Liver (tissue), 9 donors: ENCODE data around the gene SH2D5. TPM values are rescaled to one million over a fixed set of nuclear protein-coding genes. Genes with fewer than 3 reads are reported as not detected.

ENCODE experiments used
- DNase-seq: peaks from one replicate; pipeline ENCODE4 v3.0.0-alpha.2; 2017; ENCODE audit warnings: low spot score
- H3K27ac ChIP-seq, 2 donors: one replicate each; pipeline ENCODE4 v1.7.0; 2013; ENCODE audit warnings: inconsistent platforms in 2 of 2, low read length in 2 of 2, control low read depth in 1 of 2, low read depth in 1 of 2, mild to moderate bottlenecking in 1 of 2
- H3K27me3 ChIP-seq, 4 donors: one replicate each; pipeline versions ENCODE4 v1.6.1 to v1.7.0; 2013; ENCODE audit warnings: low read length in 3 of 4, inconsistent platforms in 1 of 4, mild to moderate bottlenecking in 1 of 4, moderate library complexity in 1 of 4; ENCODE audit not compliant: control insufficient read depth in 4 of 4, insufficient read depth in 4 of 4
- H3K36me3 ChIP-seq, 4 donors: one replicate each; pipeline versions ENCODE4 v1.6.1 to v1.7.0; 2013; ENCODE audit warnings: low read length in 3 of 4, mild to moderate bottlenecking in 3 of 4, low read depth in 1 of 4, moderate library complexity in 1 of 4; ENCODE audit not compliant: control insufficient read depth in 4 of 4, insufficient read depth in 3 of 4
- H3K4me1 ChIP-seq, 4 donors: one replicate each; pipeline versions ENCODE4 v1.6.1 to v1.7.0; 2013; ENCODE audit warnings: low read length in 3 of 4, mild to moderate bottlenecking in 3 of 4, moderate library complexity in 1 of 4; ENCODE audit not compliant: control insufficient read depth in 4 of 4, insufficient read depth in 4 of 4
- H3K4me3 ChIP-seq, 3 donors: one replicate each; pipeline versions ENCODE4 v1.6.1 to v1.7.0; 2013; ENCODE audit warnings: low read length in 3 of 3, control low read depth in 1 of 3, low read depth in 1 of 3, mild to moderate bottlenecking in 1 of 3
- H3K9ac ChIP-seq, 2 donors: one replicate each; pipeline ENCODE4 v1.7.0; 2013; ENCODE audit warnings: low read length in 2 of 2, mild to moderate bottlenecking in 2 of 2, moderate library complexity in 2 of 2, control low read depth in 1 of 2, low read depth in 1 of 2
- H3K9me3 ChIP-seq, 4 donors: one replicate each; pipeline versions ENCODE4 v1.6.1 to v1.7.0; 2013; ENCODE audit warnings: low read length in 3 of 4; ENCODE audit not compliant: control insufficient read depth in 4 of 4
- FOXA1 ChIP-seq: IDR thresholded peaks from 2 replicates; pipeline ENCODE4 v1.6.1; 2016; ENCODE audit warnings: antibody characterized with exemption
- FOXA2 ChIP-seq: IDR thresholded peaks from 2 replicates; pipeline ENCODE4 v1.6.1; 2016; ENCODE audit warnings: antibody characterized with exemption
- GABPA ChIP-seq, 2 donors: IDR thresholded peaks in 1 of 2; conservative IDR thresholded peaks in 1 of 2; 2 replicates each; pipeline ENCODE4 v1.6.1; 2016; ENCODE audit warnings: antibody characterized with exemption in 2 of 2, mild to moderate bottlenecking in 1 of 2, moderate library complexity in 1 of 2
- HNF4A ChIP-seq, 2 donors: conservative IDR thresholded peaks; 2 replicates each; pipeline ENCODE4 v1.6.1; 2016; ENCODE audit warnings: antibody characterized with exemption in 2 of 2, mild to moderate bottlenecking in 2 of 2
- HNF4G ChIP-seq: IDR thresholded peaks from 2 replicates; pipeline ENCODE4 v1.6.1; 2016; ENCODE audit warnings: antibody characterized with exemption
- RAD21 ChIP-seq, 2 donors: IDR thresholded peaks; 2 replicates each; pipeline ENCODE4 v1.6.1; 2016; ENCODE audit warnings: antibody characterized with exemption in 2 of 2, mild to moderate bottlenecking in 2 of 2
- RXRA ChIP-seq, 2 donors: IDR thresholded peaks; 2 replicates each; pipeline ENCODE4 v1.6.1; 2017 to 2018; ENCODE audit warnings: antibody characterized with exemption in 2 of 2, mild to moderate bottlenecking in 1 of 2
- SP1 ChIP-seq: IDR thresholded peaks from 2 replicates; pipeline ENCODE4 v1.6.1; 2018; ENCODE audit warnings: antibody characterized with exemption, mild to moderate bottlenecking
- YY1 ChIP-seq: IDR thresholded peaks from 2 replicates; pipeline ENCODE4 v1.6.1; 2016; ENCODE audit warnings: antibody characterized with exemption, mild to moderate bottlenecking
- WGBS: extraction: QIAGEN DNeasy Blood & Tissue Kit; methylation state at CpG from one replicate; pipeline ENCODE4 v1.1.7; 2013; 5-methylcytosine and 5-hydroxymethylcytosine counted together
- polyA plus RNA-seq, 2 donors: library from polyadenylated mRNA; stranded (reverse) in 1 of 2; unstranded in 1 of 2; fragments of 200-250 nt in 1 of 2; fragments of >200 nt in 1 of 2; fragmentation: Nextera tagmentation in 1 of 2; extraction: Ambion mirVana in 1 of 2; gene quantifications; one replicate each; pipeline versions ENCODE4 v1.2.1 to v1.2.3, GENCODE V29; 2013 to 2015
- total RNA-seq, 2 donors: library from RNA; depleted of rRNA; stranded (reverse); fragments of >200 nt; gene quantifications; one replicate each; pipeline ENCODE4 v1.2.3, GENCODE V29; 2014
- TF ChIP-seq, protein P1 (sequence below): IDR thresholded peaks from 2 replicates; pipeline ENCODE4 v1.6.1; 2016; ENCODE audit warnings: antibody characterized with exemption
- TF ChIP-seq, protein P2 (sequence below): IDR thresholded peaks from 2 replicates; pipeline ENCODE4 v1.6.1; 2016; ENCODE audit warnings: antibody characterized with exemption, mild to moderate bottlenecking
- TF ChIP-seq, protein P3 (sequence below): IDR thresholded peaks from 2 replicates; pipeline ENCODE4 v1.6.1; 2016; ENCODE audit warnings: antibody characterized with exemption
- donor health status: healthy.
- donor health status: healthy.
- donor health status: healthy.
- donor health status: healthy.
- donor health status: healthy.

SH2D5 gene
- total and polyA plus RNA-seq, 4 donors: 0.05 TPM; not detected in 3

DNA sequence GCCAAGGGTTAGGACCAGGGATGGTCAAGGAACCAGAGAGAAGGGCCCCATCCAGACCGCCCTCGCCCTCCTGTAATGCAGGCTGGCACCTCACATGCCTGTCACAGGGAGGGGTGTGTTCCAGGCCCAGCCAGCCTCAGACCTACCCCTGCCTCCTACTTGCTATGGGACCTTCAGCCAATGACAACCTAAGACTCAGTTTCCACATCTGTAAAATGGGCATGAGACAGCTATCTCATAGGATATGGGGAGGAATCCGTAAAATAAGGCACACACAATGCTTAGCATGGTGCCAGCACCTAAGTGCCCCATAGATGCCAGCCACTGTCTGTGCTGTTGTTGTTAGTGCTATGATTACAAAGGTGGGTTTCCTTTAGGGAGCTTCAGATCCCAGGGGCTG, 22.6 kb downstream of the SH2D5 start (continued):
- TF ChIP-seq, protein P1, sequence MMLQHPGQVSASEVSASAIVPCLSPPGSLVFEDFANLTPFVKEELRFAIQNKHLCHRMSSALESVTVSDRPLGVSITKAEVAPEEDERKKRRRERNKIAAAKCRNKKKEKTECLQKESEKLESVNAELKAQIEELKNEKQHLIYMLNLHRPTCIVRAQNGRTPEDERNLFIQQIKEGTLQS: no peak
- TF ChIP-seq RXRA (IDR thresholded peaks at IDR 0.05): no peak

DNA sequence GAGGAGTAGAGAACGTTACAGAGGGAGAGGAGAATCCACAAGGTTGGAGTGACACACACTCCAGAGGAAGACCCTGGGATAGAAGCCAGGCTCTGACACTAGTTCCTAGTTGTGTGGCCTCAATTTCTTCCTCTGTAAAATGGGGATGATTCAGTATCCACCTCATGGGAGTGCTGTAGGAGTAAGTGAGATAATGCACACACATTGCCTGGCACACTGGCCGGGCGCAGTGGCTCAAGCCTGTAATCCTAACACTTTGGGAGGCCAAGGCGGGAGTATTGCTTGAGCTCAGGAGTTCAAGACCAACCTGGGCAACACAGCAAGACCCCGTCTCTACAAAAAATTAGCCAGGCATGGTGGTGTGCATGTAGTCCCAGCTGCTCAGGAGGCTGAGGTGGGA, 23.6 kb downstream of the SH2D5 start:
- Histone ChIP-seq H3K4me1 (no peaks in the 10 kb centered on the region), H3K9me3 (no peaks in the 10 kb centered on the region), H3K4me3 (no peak overlapping the region), H3K9ac (no peak overlapping the region), H3K27ac (no peak overlapping the region), H3K27me3 (no peaks in the 10 kb centered on the region), H3K36me3 (no peaks in the 10 kb centered on the region)
- 85% methylated on average over 5 of the region's 5 CpGs for WGBS
- no peak for DNase-seq
- TF ChIP-seq FOXA2: no peak
- TF ChIP-seq HNF4G: no peak
- TF ChIP-seq RXRA (IDR thresholded peaks at IDR 0.05): no peak
- TF ChIP-seq HNF4A (conservative IDR thresholded peaks at IDR 0.05): no peak
- TF ChIP-seq SP1: no peak
- no peak for TF ChIP-seq YY1

DNA sequence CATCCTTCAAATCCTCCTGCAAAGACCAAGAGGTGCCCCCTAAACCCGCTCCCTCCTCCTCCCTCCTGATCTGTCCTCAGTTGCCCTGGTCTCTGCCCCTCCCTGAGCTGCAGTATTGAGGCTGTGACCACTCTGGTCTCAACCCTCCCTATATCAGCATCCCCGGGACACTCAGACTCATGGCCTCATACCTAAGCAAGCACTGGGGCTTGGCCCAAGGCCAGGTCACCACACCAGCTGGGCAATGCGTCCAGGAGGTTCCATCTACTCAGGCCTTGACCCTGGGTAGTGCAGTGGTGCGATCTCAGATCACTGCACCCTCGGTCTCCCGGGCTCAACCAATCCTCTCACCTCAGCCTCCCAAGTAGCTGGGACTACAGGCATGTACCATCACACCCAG, 24.4 kb downstream of the SH2D5 start:
- 83% methylated on average over 6 of the region's 6 CpGs for WGBS
- no peaks in the 10 kb centered on the region for H3K36me3 ChIP-seq
- H3K27ac ChIP-seq: no peak overlapping the region
- TF ChIP-seq RAD21 (IDR thresholded peaks at IDR 0.05) (no peak), FOXA1 (no peak), GABPA (IDR thresholded peaks at IDR 0.05 in 1 of 2, conservative IDR thresholded peaks at IDR 0.05 in 1 of 2) (no peak), FOXA2 (no peak), SP1 (no peak), HNF4A (conservative IDR thresholded peaks at IDR 0.05) (no peak)
- TF ChIP-seq, protein P2, sequence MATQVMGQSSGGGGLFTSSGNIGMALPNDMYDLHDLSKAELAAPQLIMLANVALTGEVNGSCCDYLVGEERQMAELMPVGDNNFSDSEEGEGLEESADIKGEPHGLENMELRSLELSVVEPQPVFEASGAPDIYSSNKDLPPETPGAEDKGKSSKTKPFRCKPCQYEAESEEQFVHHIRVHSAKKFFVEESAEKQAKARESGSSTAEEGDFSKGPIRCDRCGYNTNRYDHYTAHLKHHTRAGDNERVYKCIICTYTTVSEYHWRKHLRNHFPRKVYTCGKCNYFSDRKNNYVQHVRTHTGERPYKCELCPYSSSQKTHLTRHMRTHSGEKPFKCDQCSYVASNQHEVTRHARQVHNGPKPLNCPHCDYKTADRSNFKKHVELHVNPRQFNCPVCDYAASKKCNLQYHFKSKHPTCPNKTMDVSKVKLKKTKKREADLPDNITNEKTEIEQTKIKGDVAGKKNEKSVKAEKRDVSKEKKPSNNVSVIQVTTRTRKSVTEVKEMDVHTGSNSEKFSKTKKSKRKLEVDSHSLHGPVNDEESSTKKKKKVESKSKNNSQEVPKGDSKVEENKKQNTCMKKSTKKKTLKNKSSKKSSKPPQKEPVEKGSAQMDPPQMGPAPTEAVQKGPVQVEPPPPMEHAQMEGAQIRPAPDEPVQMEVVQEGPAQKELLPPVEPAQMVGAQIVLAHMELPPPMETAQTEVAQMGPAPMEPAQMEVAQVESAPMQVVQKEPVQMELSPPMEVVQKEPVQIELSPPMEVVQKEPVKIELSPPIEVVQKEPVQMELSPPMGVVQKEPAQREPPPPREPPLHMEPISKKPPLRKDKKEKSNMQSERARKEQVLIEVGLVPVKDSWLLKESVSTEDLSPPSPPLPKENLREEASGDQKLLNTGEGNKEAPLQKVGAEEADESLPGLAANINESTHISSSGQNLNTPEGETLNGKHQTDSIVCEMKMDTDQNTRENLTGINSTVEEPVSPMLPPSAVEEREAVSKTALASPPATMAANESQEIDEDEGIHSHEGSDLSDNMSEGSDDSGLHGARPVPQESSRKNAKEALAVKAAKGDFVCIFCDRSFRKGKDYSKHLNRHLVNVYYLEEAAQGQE: no peak
- TF ChIP-seq, protein P3, sequence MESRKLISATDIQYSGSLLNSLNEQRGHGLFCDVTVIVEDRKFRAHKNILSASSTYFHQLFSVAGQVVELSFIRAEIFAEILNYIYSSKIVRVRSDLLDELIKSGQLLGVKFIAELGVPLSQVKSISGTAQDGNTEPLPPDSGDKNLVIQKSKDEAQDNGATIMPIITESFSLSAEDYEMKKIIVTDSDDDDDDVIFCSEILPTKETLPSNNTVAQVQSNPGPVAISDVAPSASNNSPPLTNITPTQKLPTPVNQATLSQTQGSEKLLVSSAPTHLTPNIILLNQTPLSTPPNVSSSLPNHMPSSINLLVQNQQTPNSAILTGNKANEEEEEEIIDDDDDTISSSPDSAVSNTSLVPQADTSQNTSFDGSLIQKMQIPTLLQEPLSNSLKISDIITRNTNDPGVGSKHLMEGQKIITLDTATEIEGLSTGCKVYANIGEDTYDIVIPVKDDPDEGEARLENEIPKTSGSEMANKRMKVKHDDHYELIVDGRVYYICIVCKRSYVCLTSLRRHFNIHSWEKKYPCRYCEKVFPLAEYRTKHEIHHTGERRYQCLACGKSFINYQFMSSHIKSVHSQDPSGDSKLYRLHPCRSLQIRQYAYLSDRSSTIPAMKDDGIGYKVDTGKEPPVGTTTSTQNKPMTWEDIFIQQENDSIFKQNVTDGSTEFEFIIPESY: no peak
- TF ChIP-seq, protein P1: no peak
- H3K9ac ChIP-seq: no peak overlapping the region
- no peak overlapping the region for H3K4me3 ChIP-seq
- DNase-seq: no peak
- no peaks in the 10 kb centered on the region for H3K27me3 ChIP-seq
- H3K4me1 ChIP-seq: no peaks in the 10 kb centered on the region
- H3K9me3 ChIP-seq: no peaks in the 10 kb centered on the region
